Choroid plexus epithelial cell (primary cell): Measurements from ENCODE around the gene TMCO6.

Source experiments
- DNase-seq: peaks from one replicate; pipeline ENCODE4 v3.0.0-alpha.2; 2010; ENCODE audit warnings: low read depth
- H3K4me3 ChIP-seq: 2 replicates; pipeline ENCODE4 v1.5.1; 2011; ENCODE audit warnings: low read depth, mild to moderate bottlenecking, control low read depth, low read length, moderate library complexity
- TF ChIP-seq, protein P1 (sequence below): conservative IDR thresholded peaks from 2 replicates; pipeline ENCODE4 v1.5.1; 2011; ENCODE audit warnings: low read depth, mild to moderate bottlenecking, control low read depth, inconsistent platforms, low read length, moderate library complexity

The TMCO6 gene

DNA sequence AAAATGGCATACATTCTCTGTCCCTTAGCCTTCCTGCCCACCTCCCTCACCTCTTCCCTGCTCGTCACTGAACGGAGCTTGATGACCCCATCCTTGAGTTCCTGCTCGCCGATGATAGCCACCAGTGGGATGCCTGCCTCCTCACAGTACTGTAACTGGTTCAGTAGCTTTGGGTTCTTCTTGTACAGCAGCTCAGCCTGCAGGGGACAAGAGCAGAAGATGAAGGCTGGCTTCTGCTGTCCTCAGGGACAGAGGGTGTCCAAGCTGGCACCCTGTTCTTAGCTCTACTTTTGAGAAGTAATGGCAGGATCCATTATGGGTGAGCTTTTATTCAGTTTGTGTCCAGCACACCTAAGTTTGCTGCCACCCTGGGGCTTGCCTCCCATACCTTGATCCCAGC lies 35.4 kb downstream of the TMCO6 start:
- no peak for DNase-seq
- TF ChIP-seq, protein P1, sequence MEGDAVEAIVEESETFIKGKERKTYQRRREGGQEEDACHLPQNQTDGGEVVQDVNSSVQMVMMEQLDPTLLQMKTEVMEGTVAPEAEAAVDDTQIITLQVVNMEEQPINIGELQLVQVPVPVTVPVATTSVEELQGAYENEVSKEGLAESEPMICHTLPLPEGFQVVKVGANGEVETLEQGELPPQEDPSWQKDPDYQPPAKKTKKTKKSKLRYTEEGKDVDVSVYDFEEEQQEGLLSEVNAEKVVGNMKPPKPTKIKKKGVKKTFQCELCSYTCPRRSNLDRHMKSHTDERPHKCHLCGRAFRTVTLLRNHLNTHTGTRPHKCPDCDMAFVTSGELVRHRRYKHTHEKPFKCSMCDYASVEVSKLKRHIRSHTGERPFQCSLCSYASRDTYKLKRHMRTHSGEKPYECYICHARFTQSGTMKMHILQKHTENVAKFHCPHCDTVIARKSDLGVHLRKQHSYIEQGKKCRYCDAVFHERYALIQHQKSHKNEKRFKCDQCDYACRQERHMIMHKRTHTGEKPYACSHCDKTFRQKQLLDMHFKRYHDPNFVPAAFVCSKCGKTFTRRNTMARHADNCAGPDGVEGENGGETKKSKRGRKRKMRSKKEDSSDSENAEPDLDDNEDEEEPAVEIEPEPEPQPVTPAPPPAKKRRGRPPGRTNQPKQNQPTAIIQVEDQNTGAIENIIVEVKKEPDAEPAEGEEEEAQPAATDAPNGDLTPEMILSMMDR: no peak
- H3K4me3 ChIP-seq: no peak overlapping the region

DNA sequence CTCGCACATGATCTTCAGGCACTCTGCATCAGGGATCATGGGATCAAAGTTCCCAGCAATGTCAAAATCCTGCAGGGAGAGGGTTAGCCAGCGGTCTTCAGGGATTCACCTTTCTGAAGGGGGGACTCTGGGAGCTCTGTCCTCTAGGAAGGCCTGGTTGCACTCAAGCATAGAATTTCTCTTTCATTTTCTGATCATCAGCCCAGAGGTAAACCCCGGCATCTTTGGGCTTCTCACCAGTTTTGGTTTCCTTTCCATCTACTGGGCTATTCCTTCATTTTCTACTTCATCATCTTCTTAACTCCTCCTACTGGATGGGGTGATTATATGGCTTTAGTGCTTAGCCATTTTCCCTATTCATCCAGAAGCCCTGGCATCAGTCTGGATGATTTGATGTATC lies 38.7 kb downstream of the TMCO6 start:
- H3K4me3 ChIP-seq: no peak overlapping the region
- TF ChIP-seq, protein P1: no peak
- no peak for DNase-seq

DNA sequence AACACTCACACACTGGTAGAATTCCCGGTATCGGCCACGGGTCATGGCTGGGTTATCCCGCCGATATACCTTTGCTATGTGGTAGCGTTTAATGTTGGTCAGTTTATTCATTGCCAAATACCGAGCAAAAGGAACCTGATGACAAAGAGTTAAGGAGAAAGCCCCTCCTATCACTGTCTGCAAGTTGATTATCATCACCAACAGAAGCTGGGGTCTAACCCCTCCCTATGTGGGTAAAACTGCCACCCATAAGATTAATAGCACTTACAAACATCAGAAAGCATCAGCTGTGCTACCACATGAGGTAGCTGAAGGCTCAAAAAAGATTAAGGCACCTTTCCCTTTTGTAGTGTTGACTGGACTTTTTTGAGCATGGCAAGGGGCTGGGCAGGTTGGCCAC lies 39.7 kb downstream of the TMCO6 start:
- no peak for DNase-seq
- no peak overlapping the region for H3K4me3 ChIP-seq
- TF ChIP-seq, protein P1: no peak

DNA sequence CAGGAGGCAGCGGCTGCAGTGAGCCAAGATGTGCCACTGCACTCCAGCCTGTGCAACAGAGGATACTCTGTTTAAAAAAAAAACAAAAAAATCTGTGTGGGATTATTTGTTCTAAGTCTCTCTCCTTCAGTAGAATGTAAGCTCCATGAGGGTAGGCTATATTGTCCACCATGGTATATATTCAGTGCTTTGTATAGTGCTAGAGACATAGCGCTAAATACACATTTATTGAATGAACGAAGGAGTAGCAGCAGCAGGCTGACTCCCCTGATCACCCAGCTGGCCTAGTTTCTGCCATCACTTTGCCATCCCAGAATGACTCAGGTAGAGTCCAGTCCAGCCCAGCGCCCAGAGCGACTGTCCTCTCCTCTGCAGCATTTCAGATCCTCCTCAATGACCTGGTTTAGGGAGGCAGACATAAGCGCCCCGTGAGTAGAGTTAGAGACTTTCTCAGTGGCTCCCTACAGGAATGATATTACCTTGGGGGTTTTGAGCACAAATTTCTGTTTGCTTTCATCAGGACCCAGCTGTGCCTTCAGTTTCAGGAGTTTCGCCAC lies 51.2 kb downstream of the TMCO6 start:
- TF ChIP-seq, protein P1: no peak
- DNase-seq: no peak

DNA sequence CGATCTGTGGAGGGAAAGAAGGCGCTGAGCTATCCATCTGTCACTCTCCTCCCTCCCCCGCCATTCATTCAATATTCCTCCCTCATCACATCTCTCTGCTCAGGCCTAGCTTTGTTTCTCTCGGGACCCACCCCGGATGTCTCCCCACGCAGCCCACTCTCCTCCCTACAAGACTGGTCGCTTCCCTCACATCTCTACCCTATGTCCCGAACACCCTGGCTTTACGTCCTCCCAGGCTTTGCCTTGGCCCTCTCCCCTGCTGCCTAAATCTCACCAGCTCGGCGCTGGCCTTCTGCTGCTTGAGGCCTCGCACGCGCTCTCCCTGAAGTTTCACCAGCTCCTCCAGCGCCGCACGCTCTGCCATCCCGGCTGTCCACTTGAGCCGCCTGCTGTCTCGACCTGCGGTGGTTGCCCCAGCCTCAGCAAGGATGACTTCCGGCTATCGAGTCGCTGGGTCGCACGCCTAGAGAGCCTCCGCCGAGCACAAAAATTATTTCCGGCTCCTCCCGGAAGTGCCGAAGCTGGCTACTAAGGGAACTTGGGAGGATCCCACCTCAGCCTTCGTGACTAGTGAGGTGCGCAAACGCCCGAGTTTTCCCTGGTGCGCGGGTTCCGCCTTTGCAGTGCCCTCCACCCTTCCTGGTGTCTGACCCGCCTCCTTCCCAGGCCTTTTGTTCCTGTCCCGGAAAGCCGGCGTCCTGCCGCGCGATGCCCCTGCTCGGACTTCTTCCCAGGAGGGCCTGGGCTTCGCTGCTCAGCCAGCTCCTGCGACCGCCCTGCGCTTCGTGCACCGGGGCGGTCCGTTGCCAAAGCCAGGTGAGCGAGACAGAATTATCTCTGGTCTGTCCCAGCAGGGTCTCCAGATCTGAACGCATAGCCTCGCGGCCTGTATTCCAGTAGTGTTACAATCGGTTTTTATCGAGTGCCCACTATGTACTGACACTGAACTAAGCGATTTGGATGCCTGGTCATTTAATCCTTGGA lies 52.0 kb downstream of the TMCO6 start, which contains the start of the genes HARS1 and HARS2:
Gene HARS1, minus strand, starts transcription at position 430 of the 984 bp plus-strand sequence. Its CDS starts 66 bp downstream, at position 364.
Gene HARS2, plus strand, starts transcription at position 515 of the 984 bp plus-strand sequence. Its CDS starts 194 bp downstream, at position 709.
- peak within 1 kb of the TSS; percentile 93 for H3K4me3 ChIP-seq
- TF ChIP-seq, protein P1: no peak
- DNase-seq: peak; percentile 94

More for the DNA sequence above, 51.2 kb downstream of the TMCO6 start:
- peak overlapping the region; percentile 93 for H3K4me3 ChIP-seq

DNA sequence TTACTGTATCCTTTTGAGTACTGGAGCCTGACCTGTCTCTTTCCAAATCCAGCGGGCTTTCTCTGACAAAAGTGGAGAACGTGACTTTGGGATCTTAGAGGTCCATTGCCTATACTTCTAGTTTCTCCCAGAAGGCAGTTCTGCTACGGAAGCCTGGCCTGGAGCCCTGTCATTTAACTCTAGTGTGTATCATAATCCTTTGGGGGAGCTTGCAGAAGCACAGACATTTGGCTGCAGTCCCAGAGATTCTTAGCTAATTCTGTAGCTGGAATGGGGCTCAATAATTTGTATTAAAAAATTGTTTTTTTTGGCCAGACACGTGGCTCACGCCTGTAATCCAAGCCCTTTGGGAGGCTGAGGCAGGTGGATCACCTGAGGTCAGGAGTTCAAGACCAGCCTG lies 55.0 kb downstream of the TMCO6 start:
- no peak overlapping the region for H3K4me3 ChIP-seq
- TF ChIP-seq, protein P1: no peak
- peak; percentile 68 for DNase-seq
